ENCODE data around the gene KLHL6. TPM values are rescaled to one million over a fixed set of nuclear protein-coding genes. Genes with fewer than 3 reads are reported as not detected.

The KLHL6 gene
- total and polyA plus RNA-seq, 2 of the 13 experiments (the other 11 are each of a cell fraction or from before 2014, with no cell fraction given): not detected

- TF ChIP-seq NFAT5 (CRISPR knock-in tag; IDR thresholded peaks at IDR 0.05): no peak
- TF ChIP-seq MLXIP (CRISPR knock-in tag; IDR thresholded peaks at IDR 0.05; ENCODE audit: borderline replicate concordance): no peak
- no peak for TF ChIP-seq ZNF652 (CRISPR knock-in tag; IDR thresholded peaks at IDR 0.05; ENCODE audit: borderline replicate concordance, low read depth)
- TF ChIP-seq FOXA1 (IDR thresholded peaks at IDR 0.05): no peak
- TF ChIP-seq FOXA1 (CRISPR knock-in tag; IDR thresholded peaks at IDR 0.05): no peak
- 0 out of 2 replicates have a peak, but pooled peaks have one; percentile 26 for TF ChIP-seq ZNF546 (CRISPR knock-in tag; conservative IDR thresholded peaks at IDR 0.05)
- 0 out of 2 replicates have a peak, but pooled peaks have one; percentile 32 for TF ChIP-seq ZNF878 (CRISPR knock-in tag; IDR thresholded peaks at IDR 0.05)
- peak; percentile 95 for TF ChIP-seq SP4 (CRISPR knock-in tag; IDR thresholded peaks at IDR 0.05)
- TF ChIP-seq ZNF713 (CRISPR knock-in tag; IDR thresholded peaks at IDR 0.05): peak; percentile 91
- peak; percentile 95; the same call in 1 of the 2 replicates for TF ChIP-seq KAT7 (CRISPR knock-in tag; IDR thresholded peaks at IDR 0.05; ENCODE audit: borderline replicate concordance)
- peak; percentile 84 for TF ChIP-seq ZBTB4 (CRISPR knock-in tag; IDR thresholded peaks at IDR 0.05; ENCODE audit: borderline replicate concordance)
- TF ChIP-seq ELF1 (CRISPR knock-in tag; IDR thresholded peaks at IDR 0.05): peak; percentile 53; the same call in 1 of the 2 replicates
- no peak for TF ChIP-seq GABPA (IDR thresholded peaks at IDR 0.05; ENCODE audit: low read depth, low read length)
- peak; percentile 62 for TF ChIP-seq GABPA (CRISPR knock-in tag; IDR thresholded peaks at IDR 0.05; ENCODE audit: low read depth)
- TF ChIP-seq ZNF558 (CRISPR knock-in tag; IDR thresholded peaks at IDR 0.05; ENCODE audit: borderline replicate concordance): no peak
- no peak for TF ChIP-seq NFIC (IDR thresholded peaks at IDR 0.05; ENCODE audit: low read length)
- TF ChIP-seq GPN1 (CRISPR knock-in tag; IDR thresholded peaks at IDR 0.05; ENCODE audit: borderline replicate concordance): peak; percentile 76; the same call in 1 of the 2 replicates
- no peak for TF ChIP-seq ZNF496 (CRISPR knock-in tag; IDR thresholded peaks at IDR 0.05; ENCODE audit: insufficient replicate concordance)
- no peak for TF ChIP-seq ZNF180 (CRISPR knock-in tag; IDR thresholded peaks at IDR 0.05; ENCODE audit: borderline replicate concordance, low read depth)
These were observed 108.1 kb downstream of the KLHL6 start (continued) for GRCh38 chr3:183447206-183448001.

All from HepG2 (cell line).